ENCODE measurements around the gene SLC7A1.

The SLC7A1 gene

DNA sequence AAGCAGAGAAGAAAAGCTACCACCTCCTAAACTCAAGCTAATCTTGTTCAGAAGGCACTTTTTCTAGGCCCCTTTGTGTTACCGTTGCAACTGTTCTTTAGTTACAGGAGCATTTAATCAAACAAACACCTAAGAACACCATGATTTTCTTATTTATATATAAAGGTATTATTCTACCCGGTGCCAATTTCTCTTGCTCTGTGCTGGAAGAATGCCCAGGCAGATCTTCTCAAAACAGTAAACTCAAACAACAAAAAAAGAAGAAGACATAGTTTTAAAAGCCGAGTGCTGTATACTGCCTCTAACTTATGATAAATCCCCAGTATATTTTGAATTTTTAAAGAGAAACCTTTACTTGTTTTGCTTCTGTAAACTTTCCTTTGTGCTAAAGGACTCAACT, 20.4 kb downstream of the SLC7A1 start:
- no peak overlapping the region for H2AK5ac ChIP-seq (ENCODE audit: low read length, severe bottlenecking)
- H3K14ac ChIP-seq (ENCODE audit: low read length in 2 of 2), result no peak overlapping the region
- no peak overlapping the region for H2BK12ac ChIP-seq (ENCODE audit: low read length in 2 of 2)
- H3K79me1 ChIP-seq (replicated peaks; ENCODE audit: low read length, poor library complexity, severe bottlenecking), result peaks cover 18% of the 10 kb centered on the region
- H3K4ac ChIP-seq (ENCODE audit: low read depth in 1 of 2, low read length in 2 of 2), result no peak overlapping the region
- no peak overlapping the region for H3K4me2 ChIP-seq (ENCODE audit: low read length, poor library complexity, severe bottlenecking)
- no peak for DNase-seq
- H4K8ac ChIP-seq (ENCODE audit: low read length), result no peak overlapping the region
- H3K18ac ChIP-seq (ENCODE audit: low read depth in 1 of 2, low read length in 2 of 2), result no peak overlapping the region
- H3K27me3 ChIP-seq (ENCODE audit: control insufficient read depth in 1 of 2, insufficient read depth in 1 of 2, low read length in 2 of 2), result no peaks in the 10 kb centered on the region
- 63% methylated on average over 1 of the region's 3 CpGs for WGBS
- no peak overlapping the region for H3K27ac ChIP-seq (ENCODE audit: low read length, poor library complexity, severe bottlenecking)
- no peak overlapping the region for H3K23ac ChIP-seq (ENCODE audit: low read length in 2 of 2)
- H3K4me1 ChIP-seq (ENCODE audit: control insufficient read depth, insufficient read depth, low read depth, low read length), result peaks cover 27% of the 10 kb centered on the region
- no peak overlapping the region for H4K91ac ChIP-seq (ENCODE audit: low read length)
- peaks cover 0 to 7% of the 10 kb centered on the region in 2 experiments for H3K36me3 ChIP-seq (ENCODE audit: control insufficient read depth in 1 of 2, insufficient read depth in 2 of 2, low read depth in 1 of 2, low read length in 2 of 2)
- no peaks in the 10 kb centered on the region for H3K9me3 ChIP-seq (ENCODE audit: control insufficient read depth, low read length)
- no peak overlapping the region for H2BK5ac ChIP-seq (ENCODE audit: low read depth, low read length, poor library complexity, severe bottlenecking)
- no peak overlapping the region for H2BK120ac ChIP-seq (ENCODE audit: low read depth, low read length)
- no peak overlapping the region for H3K4me3 ChIP-seq (ENCODE audit: insufficient read depth in 1 of 2, low read depth in 1 of 2, low read length in 2 of 2)
- H3K9ac ChIP-seq (ENCODE audit: low read length), result no peak overlapping the region
- no peak overlapping the region for H2BK15ac ChIP-seq (ENCODE audit: low read depth, poor library complexity, severe bottlenecking)
- no peak overlapping the region for H2AFZ ChIP-seq (ENCODE audit: low read depth, low read length)

DNA sequence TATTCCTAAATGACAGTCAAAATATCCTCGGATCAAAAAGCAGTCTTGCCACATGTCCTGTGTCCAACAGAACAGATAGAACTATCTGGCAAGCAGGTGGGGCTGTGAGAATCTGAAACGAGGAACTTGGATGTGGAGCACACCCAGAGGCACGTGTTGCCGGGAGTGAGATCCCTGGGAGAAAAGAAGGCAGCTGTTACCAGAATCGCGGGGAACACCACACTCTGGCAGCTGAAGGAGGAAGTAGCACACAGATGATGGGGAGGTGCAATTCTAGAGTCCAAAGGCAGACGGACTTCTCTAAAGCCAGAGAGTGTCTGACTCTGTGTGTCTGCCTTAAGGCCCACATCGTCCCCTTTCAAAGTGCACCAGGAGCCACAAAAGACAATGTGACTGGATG, 22.3 kb downstream of the SLC7A1 start:
- H2BK120ac ChIP-seq (ENCODE audit: low read depth, low read length), result no peak overlapping the region
- DNase-seq, result no peak
- 80% methylated on average over 8 of the region's 8 CpGs for WGBS
- no peaks in the 10 kb centered on the region for H3K9me3 ChIP-seq (ENCODE audit: control insufficient read depth, low read length)
- no peak overlapping the region for H2BK12ac ChIP-seq (ENCODE audit: low read length in 2 of 2)
- H3K4ac ChIP-seq (ENCODE audit: low read depth in 1 of 2, low read length in 2 of 2), result no peak overlapping the region
- H3K27ac ChIP-seq (ENCODE audit: low read length, poor library complexity, severe bottlenecking), result no peak overlapping the region
- no peak overlapping the region for H4K8ac ChIP-seq (ENCODE audit: low read length)
- no peak overlapping the region for H2AFZ ChIP-seq (ENCODE audit: low read depth, low read length)
- H2BK15ac ChIP-seq (ENCODE audit: low read depth, poor library complexity, severe bottlenecking), result no peak overlapping the region
- H4K91ac ChIP-seq (ENCODE audit: low read length), result no peak overlapping the region
- peaks cover 0 to 3% of the 10 kb centered on the region in 2 experiments for H3K36me3 ChIP-seq (ENCODE audit: control insufficient read depth in 1 of 2, insufficient read depth in 2 of 2, low read depth in 1 of 2, low read length in 2 of 2)
- no peak overlapping the region for H2AK5ac ChIP-seq (ENCODE audit: low read length, severe bottlenecking)
- H3K18ac ChIP-seq (ENCODE audit: low read depth in 1 of 2, low read length in 2 of 2), result no peak overlapping the region
- H3K9ac ChIP-seq (ENCODE audit: low read length), result peak overlapping the region; percentile 63
- H3K14ac ChIP-seq (ENCODE audit: low read length in 2 of 2), result no peak overlapping the region
- H3K27me3 ChIP-seq (ENCODE audit: control insufficient read depth in 1 of 2, insufficient read depth in 1 of 2, low read length in 2 of 2), result no peaks in the 10 kb centered on the region
- H2BK5ac ChIP-seq (ENCODE audit: low read depth, low read length, poor library complexity, severe bottlenecking), result no peak overlapping the region
- H3K4me3 ChIP-seq (ENCODE audit: insufficient read depth in 1 of 2, low read depth in 1 of 2, low read length in 2 of 2), result peak overlapping the region in 1 of 2 experiments; percentile 40
- no peak overlapping the region for H3K4me2 ChIP-seq (ENCODE audit: low read length, poor library complexity, severe bottlenecking)
- no peak overlapping the region for H3K23ac ChIP-seq (ENCODE audit: low read length in 2 of 2)
- H3K4me1 ChIP-seq (ENCODE audit: control insufficient read depth, insufficient read depth, low read depth, low read length), result peaks cover 28% of the 10 kb centered on the region
- peaks cover 22% of the 10 kb centered on the region for H3K79me1 ChIP-seq (replicated peaks; ENCODE audit: low read length, poor library complexity, severe bottlenecking)

DNA sequence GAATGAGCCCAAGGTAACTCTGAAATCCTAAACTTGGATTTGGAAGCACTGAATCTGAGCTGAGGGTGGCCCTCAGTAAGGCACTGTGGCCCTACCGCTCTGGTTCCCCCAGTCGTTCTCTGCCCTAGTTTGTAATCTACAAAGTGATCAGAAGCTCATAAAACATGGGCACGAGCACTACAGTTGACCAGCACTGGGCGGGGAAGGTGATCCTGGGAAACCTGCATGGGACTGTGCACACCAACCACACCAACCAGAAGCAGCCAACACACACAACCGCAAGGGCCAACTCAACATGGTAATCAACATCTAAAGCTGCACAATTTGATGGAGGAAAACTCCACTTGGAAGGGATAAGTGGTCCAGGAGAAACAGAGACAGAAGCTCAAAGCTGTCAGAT, 22.9 kb downstream of the SLC7A1 start:
- no peak overlapping the region for H2BK120ac ChIP-seq (ENCODE audit: low read depth, low read length)
- no peak overlapping the region for H3K27ac ChIP-seq (ENCODE audit: low read length, poor library complexity, severe bottlenecking)
- H4K8ac ChIP-seq (ENCODE audit: low read length), result no peak overlapping the region
- H2AFZ ChIP-seq (ENCODE audit: low read depth, low read length), result no peak overlapping the region
- no peak overlapping the region for H2BK5ac ChIP-seq (ENCODE audit: low read depth, low read length, poor library complexity, severe bottlenecking)
- H3K36me3 ChIP-seq (ENCODE audit: control insufficient read depth in 1 of 2, insufficient read depth in 2 of 2, low read depth in 1 of 2, low read length in 2 of 2), result peaks cover 0 to 1% of the 10 kb centered on the region in 2 experiments
- no peak overlapping the region for H4K91ac ChIP-seq (ENCODE audit: low read length)
- no peak overlapping the region for H3K14ac ChIP-seq (ENCODE audit: low read length in 2 of 2)
- no peak for DNase-seq
- no peak overlapping the region for H2AK5ac ChIP-seq (ENCODE audit: low read length, severe bottlenecking)
- no peak overlapping the region for H2BK12ac ChIP-seq (ENCODE audit: low read length in 2 of 2)
- no peaks in the 10 kb centered on the region for H3K9me3 ChIP-seq (ENCODE audit: control insufficient read depth, low read length)
- WGBS, result 60% methylated on average over 5 of the region's 5 CpGs
- no peak overlapping the region for H2BK15ac ChIP-seq (ENCODE audit: low read depth, poor library complexity, severe bottlenecking)
- H3K4me1 ChIP-seq (ENCODE audit: control insufficient read depth, insufficient read depth, low read depth, low read length), result peaks cover 26% of the 10 kb centered on the region
- H3K18ac ChIP-seq (ENCODE audit: low read depth in 1 of 2, low read length in 2 of 2), result no peak overlapping the region
- H3K4me2 ChIP-seq (ENCODE audit: low read length, poor library complexity, severe bottlenecking), result no peak overlapping the region
- H3K4ac ChIP-seq (ENCODE audit: low read depth in 1 of 2, low read length in 2 of 2), result no peak overlapping the region
- no peaks in the 10 kb centered on the region for H3K27me3 ChIP-seq (ENCODE audit: control insufficient read depth in 1 of 2, insufficient read depth in 1 of 2, low read length in 2 of 2)
- H3K9ac ChIP-seq (ENCODE audit: low read length), result peak overlapping the region; percentile 63
- peaks cover 21% of the 10 kb centered on the region for H3K79me1 ChIP-seq (replicated peaks; ENCODE audit: low read length, poor library complexity, severe bottlenecking)
- H3K4me3 ChIP-seq (ENCODE audit: insufficient read depth in 1 of 2, low read depth in 1 of 2, low read length in 2 of 2), result no peak overlapping the region
- no peak overlapping the region for H3K23ac ChIP-seq (ENCODE audit: low read length in 2 of 2)

DNA sequence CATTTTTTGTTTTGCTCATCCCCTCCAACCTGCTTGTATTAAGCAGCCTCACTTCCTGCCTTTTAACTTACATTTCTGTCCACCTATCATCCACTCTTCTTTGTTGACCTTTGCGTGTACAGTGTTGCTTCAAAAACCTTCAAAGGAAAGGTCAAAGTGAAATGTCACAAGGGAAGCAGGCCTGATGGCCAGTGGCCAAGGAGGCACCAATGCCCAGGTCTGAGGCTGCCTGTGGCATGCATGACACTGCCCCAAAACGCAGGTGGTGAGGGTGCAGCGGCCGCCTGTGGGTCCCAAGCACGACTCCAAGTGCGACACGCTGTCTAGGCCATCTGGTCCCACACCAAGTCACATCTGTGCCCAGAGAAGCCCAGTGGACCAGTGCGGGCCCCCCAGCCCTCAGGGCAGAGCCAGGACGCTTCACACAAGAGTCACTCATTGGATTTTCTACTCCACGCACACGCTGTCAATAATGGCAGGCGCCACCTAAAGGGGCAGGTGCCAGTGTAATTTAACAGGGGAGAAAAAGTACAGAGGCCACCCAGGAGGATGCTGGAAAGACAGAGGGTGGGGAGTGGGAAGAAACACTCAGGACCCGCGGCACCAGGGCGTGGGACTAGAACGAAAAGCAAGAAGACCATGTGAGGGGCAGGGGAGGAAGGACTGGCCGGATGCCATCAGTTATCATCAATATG, 23.5 kb downstream of the SLC7A1 start:
- Histone ChIP-seq H3K36me3 (ENCODE audit: control insufficient read depth in 1 of 2, insufficient read depth in 2 of 2, low read depth in 1 of 2, low read length in 2 of 2) (no peaks in the 10 kb centered on the region), H2AK5ac (ENCODE audit: low read length, severe bottlenecking) (no peak overlapping the region)

More for the DNA sequence above, 23.5 kb downstream of the SLC7A1 start:
- Histone ChIP-seq H3K4me1 (ENCODE audit: control insufficient read depth, insufficient read depth, low read depth, low read length) (peaks cover 21% of the 10 kb centered on the region), H3K18ac (ENCODE audit: low read depth in 1 of 2, low read length in 2 of 2) (no peak overlapping the region), H3K4ac (ENCODE audit: low read depth in 1 of 2, low read length in 2 of 2) (no peak overlapping the region), H3K9me3 (ENCODE audit: control insufficient read depth, low read length) (no peaks in the 10 kb centered on the region), H3K14ac (ENCODE audit: low read length in 2 of 2) (peak overlapping the region in 1 of 2 experiments; percentile 21), H3K9ac (ENCODE audit: low read length) (no peak overlapping the region), H3K23ac (ENCODE audit: low read length in 2 of 2) (no peak overlapping the region), H2BK12ac (ENCODE audit: low read length in 2 of 2) (no peak overlapping the region), H2BK120ac (ENCODE audit: low read depth, low read length) (no peak overlapping the region), H3K4me3 (ENCODE audit: insufficient read depth in 1 of 2, low read depth in 1 of 2, low read length in 2 of 2) (no peak overlapping the region), H2BK15ac (ENCODE audit: low read depth, poor library complexity, severe bottlenecking) (no peak overlapping the region), H3K27me3 (ENCODE audit: control insufficient read depth in 1 of 2, insufficient read depth in 1 of 2, low read length in 2 of 2) (no peaks in the 10 kb centered on the region), H4K8ac (ENCODE audit: low read length) (no peak overlapping the region), H3K4me2 (ENCODE audit: low read length, poor library complexity, severe bottlenecking) (no peak overlapping the region), H3K27ac (ENCODE audit: low read length, poor library complexity, severe bottlenecking) (no peak overlapping the region), H4K91ac (ENCODE audit: low read length) (no peak overlapping the region), H2BK5ac (ENCODE audit: low read depth, low read length, poor library complexity, severe bottlenecking) (no peak overlapping the region), H3K79me1 (replicated peaks; ENCODE audit: low read length, poor library complexity, severe bottlenecking) (peaks cover 18% of the 10 kb centered on the region), H2AFZ (ENCODE audit: low read depth, low read length) (no peak overlapping the region)
- WGBS, result 98% methylated on average over 17 of the region's 17 CpGs
- no peak for DNase-seq
